Vagina (tissue), 2 donors: Measurements from ENCODE around the gene SLC9A5.

Source experiments
- POLR2A ChIP-seq, 2 donors: fragments of 450-650 bp; IDR thresholded peaks; one replicate each; pipeline ENCODE4 v1.6.1; 2017; ENCODE audit warnings: antibody characterized with exemption in 2 of 2, mild to moderate bottlenecking in 2 of 2, moderate library complexity in 2 of 2
- POLR2AphosphoS5 ChIP-seq, 2 donors: sonication (generic); formaldehyde crosslinking; IDR thresholded peaks; one replicate each; pipeline ENCODE4 v1.9.0; 2017; ENCODE audit warnings: antibody characterized with exemption in 2 of 2, mild to moderate bottlenecking in 2 of 2, low read depth in 1 of 2; ENCODE audit not compliant: insufficient read depth in 1 of 2
- TF ChIP-seq, protein P1 (sequence below), 3 experiments: fragments of 450-650 bp in 2 of 3; fragments of 200-600 bp in 1 of 3; sonication (generic) in 1 of 3; IDR thresholded peaks; one replicate each; pipeline ENCODE4 v1.5.1; 2017 to 2019; ENCODE audit warnings: antibody characterized with exemption in 3 of 3, mild to moderate bottlenecking in 2 of 3, moderate library complexity in 2 of 3

DNA sequence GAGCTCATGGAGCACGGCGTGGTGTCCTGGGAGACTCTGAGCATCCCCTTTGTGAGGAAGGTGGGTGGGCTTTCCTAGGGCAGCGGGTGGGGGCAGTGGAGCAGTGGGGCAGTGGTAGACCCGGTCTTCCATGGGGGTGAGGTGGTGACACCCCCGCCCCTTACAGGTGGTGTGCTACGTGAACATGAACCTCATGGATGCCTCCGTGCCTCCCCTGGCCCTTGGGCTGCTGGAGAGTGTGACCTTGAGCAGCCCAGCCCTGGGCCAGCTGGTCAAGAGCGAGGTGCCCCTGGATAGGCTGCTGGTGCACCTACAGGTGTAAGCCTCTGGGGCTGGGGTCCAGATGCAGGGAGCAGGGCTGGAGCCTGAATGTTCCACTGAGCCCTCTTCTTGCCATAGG is 48.3 kb upstream of the SLC9A5 start:
- TF ChIP-seq, protein P1, sequence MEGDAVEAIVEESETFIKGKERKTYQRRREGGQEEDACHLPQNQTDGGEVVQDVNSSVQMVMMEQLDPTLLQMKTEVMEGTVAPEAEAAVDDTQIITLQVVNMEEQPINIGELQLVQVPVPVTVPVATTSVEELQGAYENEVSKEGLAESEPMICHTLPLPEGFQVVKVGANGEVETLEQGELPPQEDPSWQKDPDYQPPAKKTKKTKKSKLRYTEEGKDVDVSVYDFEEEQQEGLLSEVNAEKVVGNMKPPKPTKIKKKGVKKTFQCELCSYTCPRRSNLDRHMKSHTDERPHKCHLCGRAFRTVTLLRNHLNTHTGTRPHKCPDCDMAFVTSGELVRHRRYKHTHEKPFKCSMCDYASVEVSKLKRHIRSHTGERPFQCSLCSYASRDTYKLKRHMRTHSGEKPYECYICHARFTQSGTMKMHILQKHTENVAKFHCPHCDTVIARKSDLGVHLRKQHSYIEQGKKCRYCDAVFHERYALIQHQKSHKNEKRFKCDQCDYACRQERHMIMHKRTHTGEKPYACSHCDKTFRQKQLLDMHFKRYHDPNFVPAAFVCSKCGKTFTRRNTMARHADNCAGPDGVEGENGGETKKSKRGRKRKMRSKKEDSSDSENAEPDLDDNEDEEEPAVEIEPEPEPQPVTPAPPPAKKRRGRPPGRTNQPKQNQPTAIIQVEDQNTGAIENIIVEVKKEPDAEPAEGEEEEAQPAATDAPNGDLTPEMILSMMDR (IDR thresholded peaks at IDR 0.05), result no peak
- TF ChIP-seq POLR2A (IDR thresholded peaks at IDR 0.05) (no peak), POLR2AphosphoS5 (IDR thresholded peaks at IDR 0.05; ENCODE audit: insufficient read depth in 1 of 2, low read depth in 1 of 2) (no peak)
